A549 (cell line): Measurements from ENCODE around the gene MRPL11. TPM values are rescaled to one million over a fixed set of nuclear protein-coding genes. Genes with fewer than 3 reads are reported as not detected.
A peak's percentile ranks its signal among the peaks of the same experiment; 100 is the strongest.

ENCODE experiments used
- ATAC-seq, 2 experiments: fragments of 200-7000 bp in 1 of 2; fragments of >200 bp in 1 of 2; cut with Nextera tagmentation in 1 of 2; cut with Tn5 transposase in 1 of 2; 3 replicates each; pipeline versions ENCODE4 v1.8.0 to v1.9.1; 2018 to 2020; ENCODE audit warnings: mild to moderate bottlenecking in 1 of 2, moderate library complexity in 1 of 2
- CTCF ChIA-PET: fragments of 300-600 bp; sonication (Branson Sonifier 250); formaldehyde crosslinking; extraction: SDS; loops from one replicate; lab custom pipeline; 2021; ENCODE audit warnings: antibody characterized with exemption, inconsistent platforms; lab: Yijun Ruan, JAX
- POLR2A ChIA-PET: fragments of 350-600 bp; formaldehyde crosslinking; extraction: SDS; loops from one replicate; lab custom pipeline; 2021; ENCODE audit warnings: antibody characterized with exemption, inconsistent platforms; lab: Yijun Ruan, JAX
- DNase-seq, 2 experiments: peaks; one replicate each; pipeline versions ENCODE4 v3.0.0 to v3.0.0-alpha.2; 2011 to 2016; ENCODE audit warnings: low read depth in 1 of 2, low spot score in 1 of 2
- FAIRE-seq: peaks from 2 replicates; lab custom pipeline; 2011; peaks lifted over from hg19 to GRCh38; lab: Jason Lieb, UNC
- H3K27ac ChIP-seq, 2 experiments: fragments of >200 bp; sonication (Bioruptor Twin); formaldehyde crosslinking; 3 replicates each; pipeline ENCODE4 v1.5.1; 2016 to 2017
- H3K4me1 ChIP-seq: fragments of >200 bp; sonication (Bioruptor Twin); formaldehyde crosslinking; 3 replicates; pipeline ENCODE4 v1.6.1; 2016
- H3K4me2 ChIP-seq: fragments of >200 bp; sonication (Bioruptor Twin); formaldehyde crosslinking; 3 replicates; pipeline ENCODE4 v1.6.1; 2016
- H3K4me3 ChIP-seq: fragments of >200 bp; sonication (Bioruptor Twin); formaldehyde crosslinking; 3 replicates; pipeline ENCODE4 v1.5.1; 2016
- H3K9me3 ChIP-seq: fragments of >200 bp; sonication (Bioruptor Twin); formaldehyde crosslinking; 3 replicates; pipeline ENCODE4 v1.6.1; 2016
- ATOH8 ChIP-seq: fragments of 250-450 bp; sonication (Bioruptor Pico); IDR thresholded peaks from 2 replicates; pipeline ENCODE4 v1.5.0; 2020; ENCODE audit warnings: low read depth, mild to moderate bottlenecking, moderate library complexity
- BHLHE40 ChIP-seq: IDR thresholded peaks from 2 replicates; pipeline ENCODE4 v1.6.1; 2012; ENCODE audit warnings: low read depth, low read length, inconsistent platforms
- CBX8 ChIP-seq: fragments of 200-600 bp; sonication (generic); IDR thresholded peaks from 2 replicates; pipeline ENCODE4 v1.6.1; 2016
- CHD4 ChIP-seq: fragments of 200-600 bp; sonication (generic); IDR thresholded peaks from 2 replicates; pipeline ENCODE4 v1.6.1; 2016; ENCODE audit warnings: antibody characterized with exemption, mild to moderate bottlenecking, borderline replicate concordance
- E2F6 ChIP-seq: IDR thresholded peaks from 2 replicates; pipeline ENCODE4 v1.6.1; 2012; ENCODE audit warnings: low read depth, borderline replicate concordance
- EHMT2 ChIP-seq: fragments of 200-600 bp; sonication (generic); IDR thresholded peaks from 2 replicates; pipeline ENCODE4 v1.6.1; 2016; ENCODE audit warnings: antibody characterized with exemption, low read depth, mild to moderate bottlenecking, moderate library complexity
- ESRRA ChIP-seq: fragments of 150-350 bp; IDR thresholded peaks from 2 replicates; pipeline ENCODE4 v1.6.1; 2014; ENCODE audit warnings: mild to moderate bottlenecking, low read length, borderline replicate concordance
- FOSL2 ChIP-seq, 2 experiments: fragments of 450-650 bp in 1 of 2; fragments of >200 bp in 1 of 2; sonication (Bioruptor Twin) in 1 of 2; formaldehyde crosslinking; IDR thresholded peaks; 2 replicates each; pipeline versions ENCODE4 v1.5.0 to v1.6.1; 2016 to 2020; ENCODE audit warnings: mild to moderate bottlenecking in 1 of 2, moderate library complexity in 1 of 2
- FOXS1 ChIP-seq: fragments of 250-450 bp; sonication (Bioruptor Pico); IDR thresholded peaks from 2 replicates; pipeline ENCODE4 v1.5.0; 2020; ENCODE audit warnings: mild to moderate bottlenecking, moderate library complexity
- GATA3 ChIP-seq: IDR thresholded peaks from 2 replicates; pipeline ENCODE4 v1.6.1; 2012; ENCODE audit warnings: borderline replicate concordance
- HEYL ChIP-seq: fragments of 250-450 bp; sonication (Bioruptor Pico); IDR thresholded peaks from 2 replicates; pipeline ENCODE4 v1.8.0; 2021; ENCODE audit warnings: mild to moderate bottlenecking, moderate library complexity
- RARB ChIP-seq: fragments of 250-450 bp; sonication (Bioruptor Pico); IDR thresholded peaks from 2 replicates; pipeline ENCODE4 v1.8.0; 2021; ENCODE audit warnings: mild to moderate bottlenecking, moderate library complexity
- REST ChIP-seq: fragments of 200-600 bp; sonication (generic); IDR thresholded peaks from 2 replicates; pipeline ENCODE4 v1.6.1; 2016; ENCODE audit warnings: antibody characterized with exemption, mild to moderate bottlenecking, moderate library complexity
- RNF2 ChIP-seq: fragments of 200-600 bp; sonication (generic); IDR thresholded peaks from 2 replicates; pipeline ENCODE4 v1.6.1; 2016; ENCODE audit warnings: low read depth, mild to moderate bottlenecking, antibody characterized with exemption, moderate library complexity, borderline replicate concordance
- SREBF2 ChIP-seq: fragments of 450-650 bp; IDR thresholded peaks from 2 replicates; pipeline ENCODE4 v1.6.1; 2014; ENCODE audit warnings: mild to moderate bottlenecking, moderate library complexity
- TFCP2L1 ChIP-seq: fragments of 250-450 bp; sonication (Bioruptor Pico); IDR thresholded peaks from 2 replicates; pipeline ENCODE4 v1.5.0; 2021; ENCODE audit warnings: mild to moderate bottlenecking
- TP53 ChIP-seq: fragments of 250-450 bp; sonication (Bioruptor Pico); IDR thresholded peaks from 2 replicates; pipeline ENCODE4 v1.5.0; 2021; ENCODE audit warnings: mild to moderate bottlenecking, moderate library complexity
- ZFP36 ChIP-seq: fragments of 450-650 bp; IDR thresholded peaks from 2 replicates; pipeline ENCODE4 v1.6.1; 2014; ENCODE audit warnings: borderline replicate concordance; ENCODE audit not compliant: partially characterized antibody
- ZNF302 ChIP-seq: fragments of 250-450 bp; sonication (Bioruptor Pico); IDR thresholded peaks from 2 replicates; pipeline ENCODE4 v1.9.0; 2021; ENCODE audit warnings: inconsistent platforms, mild to moderate bottlenecking, moderate library complexity
- WGBS: methylation state at CpG from one replicate; pipeline ENCODE4 v1.1.6; 2017; ENCODE audit errors: missing lambda C conversion rate; 5-methylcytosine and 5-hydroxymethylcytosine counted together
- polyA plus RNA-seq, 4 experiments: library from polyadenylated mRNA; depleted of rRNA in 3 of 4; stranded (reverse); fragments of >200 nt; fragmentation: RNase III in 1 of 4; extraction: RNeasy Plus Mini Kit Qiagen cat#74134 plus additional on column Dnase treatment in 1 of 4; gene quantifications; 2 replicates in 3 of 4; 3 replicates in 1 of 4; pipeline ENCODE4 v1.2.3, GENCODE V29; 2011 to 2017
- TF ChIP-seq, protein P1 (sequence below): fragments of 250-450 bp; sonication (Bioruptor Pico); IDR thresholded peaks from 2 replicates; pipeline ENCODE4 v1.5.0; 2021; ENCODE audit warnings: mild to moderate bottlenecking, moderate library complexity, borderline replicate concordance
- TF ChIP-seq, protein P2 (sequence below): IDR thresholded peaks from 2 replicates; pipeline ENCODE4 v1.6.1; 2012
- TF ChIP-seq, protein P3 (sequence below): fragments of >200 bp; sonication (Bioruptor Twin); formaldehyde crosslinking; IDR thresholded peaks from 2 replicates; pipeline ENCODE4 v1.6.1; 2016

MRPL11 gene
- polyA plus RNA-seq, 2 of the 4 experiments (the other 2 are of a cell fraction): 62.9 to 73.8 TPM

DNA sequence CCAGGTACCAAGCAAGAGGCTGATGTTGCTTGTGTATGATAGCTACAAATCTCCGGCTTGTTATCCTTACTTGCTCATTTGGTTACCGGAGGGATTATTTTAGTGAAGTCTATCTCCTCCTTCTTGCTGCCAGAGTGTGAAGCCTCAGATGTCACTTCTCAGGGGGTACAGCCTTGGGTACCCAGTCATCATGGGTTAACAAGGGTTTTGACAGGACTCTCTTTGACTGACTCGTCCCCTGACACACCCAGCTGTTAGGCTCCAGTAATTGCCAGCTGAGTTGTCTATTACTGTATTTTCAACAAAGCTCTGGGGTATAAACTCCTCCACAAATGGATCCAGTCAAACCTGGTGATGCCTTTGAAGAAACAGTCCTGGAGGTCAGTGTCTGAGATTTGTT, 16.2 kb upstream of the MRPL11 start (continued):
- no peak for TF ChIP-seq REST
- no peak for TF ChIP-seq RARB (CRISPR knock-in tag)

DNA sequence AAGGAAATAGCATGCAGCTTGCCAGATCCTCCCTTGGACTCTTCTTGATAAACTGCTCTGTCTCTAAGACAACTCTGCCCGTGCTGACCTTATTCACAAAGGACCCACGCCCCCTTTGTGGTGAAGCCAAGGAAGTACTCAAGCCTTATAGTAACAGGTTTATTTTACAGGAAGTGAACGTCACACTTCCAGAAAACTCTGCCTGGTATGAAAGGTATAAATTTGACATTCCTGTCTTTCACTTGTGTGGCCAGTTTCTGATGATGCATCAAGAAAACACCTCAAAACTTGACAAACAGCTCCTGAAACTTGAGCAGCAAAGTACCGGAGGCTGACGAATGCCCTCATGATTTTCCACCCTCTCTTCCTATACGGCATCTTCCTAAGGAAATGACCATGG, 15.6 kb upstream of the MRPL11 start:
- ChIA-PET POLR2A (no interaction called here), CTCF (interaction anchor here (1.0 to 1.6 kb wide), 5 partner anchors 13 to 46 kb away, joined by 3 to 6 read pairs (median 4); partner anchors contain the start of gene MRPL11)
- Histone ChIP-seq H3K4me3 (no peak overlapping the region), H3K9me3 (no peaks in the 10 kb centered on the region), H3K27ac (no peak overlapping the region), H3K4me2 (no peak overlapping the region), H3K4me1 (no peaks in the 10 kb centered on the region)
- 12% methylated on average over 6 of the region's 6 CpGs for WGBS
- ATAC-seq (0 out of 6 replicates have a peak, but pooled peaks have one; percentile 24 to 26), FAIRE-seq (no peak), DNase-seq (no peak)
- TF ChIP-seq, protein P1, sequence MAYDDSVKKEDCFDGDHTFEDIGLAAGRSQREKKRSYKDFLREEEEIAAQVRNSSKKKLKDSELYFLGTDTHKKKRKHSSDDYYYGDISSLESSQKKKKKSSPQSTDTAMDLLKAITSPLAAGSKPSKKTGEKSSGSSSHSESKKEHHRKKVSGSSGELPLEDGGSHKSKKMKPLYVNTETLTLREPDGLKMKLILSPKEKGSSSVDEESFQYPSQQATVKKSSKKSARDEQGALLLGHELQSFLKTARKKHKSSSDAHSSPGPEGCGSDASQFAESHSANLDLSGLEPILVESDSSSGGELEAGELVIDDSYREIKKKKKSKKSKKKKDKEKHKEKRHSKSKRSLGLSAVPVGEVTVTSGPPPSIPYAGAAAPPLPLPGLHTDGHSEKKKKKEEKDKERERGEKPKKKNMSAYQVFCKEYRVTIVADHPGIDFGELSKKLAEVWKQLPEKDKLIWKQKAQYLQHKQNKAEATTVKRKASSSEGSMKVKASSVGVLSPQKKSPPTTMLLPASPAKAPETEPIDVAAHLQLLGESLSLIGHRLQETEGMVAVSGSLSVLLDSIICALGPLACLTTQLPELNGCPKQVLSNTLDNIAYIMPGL (CRISPR knock-in tag): no peak

- H3K27ac ChIP-seq: no peak overlapping the region
- CTCF ChIA-PET: no interaction called here
- no peak for DNase-seq
- no peak for FAIRE-seq
- H3K4me3 ChIP-seq: no peak overlapping the region
- no peak for TF ChIP-seq FOSL2 (IDR thresholded peaks at IDR 0.05)
- no peak for TF ChIP-seq FOSL2 (CRISPR knock-in tag; IDR thresholded peaks at IDR 0.05)
- TF ChIP-seq FOXS1 (CRISPR knock-in tag): no peak
- no peak for TF ChIP-seq RNF2
- TF ChIP-seq ATOH8: no peak
- no peak for TF ChIP-seq CBX8
- TF ChIP-seq ESRRA: no peak
- no peak for TF ChIP-seq EHMT2
- no peak for TF ChIP-seq ZFP36
- TF ChIP-seq TFCP2L1 (CRISPR knock-in tag): no peak
- no peak for TF ChIP-seq ZNF302 (CRISPR knock-in tag)
- no peak for TF ChIP-seq SREBF2
- no peak for TF ChIP-seq GATA3
- TF ChIP-seq E2F6: no peak
- no peak for TF ChIP-seq BHLHE40
- TF ChIP-seq RARB (CRISPR knock-in tag): no peak
- no peak for TF ChIP-seq TP53 (CRISPR knock-in tag)
- TF ChIP-seq, protein P2, sequence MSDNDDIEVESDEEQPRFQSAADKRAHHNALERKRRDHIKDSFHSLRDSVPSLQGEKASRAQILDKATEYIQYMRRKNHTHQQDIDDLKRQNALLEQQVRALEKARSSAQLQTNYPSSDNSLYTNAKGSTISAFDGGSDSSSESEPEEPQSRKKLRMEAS: no peak
- TF ChIP-seq, protein P3, sequence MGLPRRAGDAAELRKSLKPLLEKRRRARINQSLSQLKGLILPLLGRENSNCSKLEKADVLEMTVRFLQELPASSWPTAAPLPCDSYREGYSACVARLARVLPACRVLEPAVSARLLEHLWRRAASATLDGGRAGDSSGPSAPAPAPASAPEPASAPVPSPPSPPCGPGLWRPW: no peak
- no peak for TF ChIP-seq HEYL (CRISPR knock-in tag)
- no peak for TF ChIP-seq CHD4
- H3K4me1 ChIP-seq: no peaks in the 10 kb centered on the region
- no peak for ATAC-seq
- WGBS: 21% methylated on average over 4 of the region's 4 CpGs
- POLR2A ChIA-PET: no interaction called here
- H3K9me3 ChIP-seq: no peaks in the 10 kb centered on the region
- no peak overlapping the region for H3K4me2 ChIP-seq
These were observed 13.0 kb upstream of the MRPL11 start for GRCh38 chr11:66451663-66452062.
